Lung (tissue), 12 donors: ENCODE data around the gene CTTNBP2NL. TPM values are rescaled to one million over a fixed set of nuclear protein-coding genes. Genes with fewer than 3 reads are reported as not detected.

Experiments used
- ATAC-seq: fragments of 200-7000 bp; cut with Tn5 transposase; one replicate; pipeline ENCODE4 v1.9.1; 2020; ENCODE audit warnings: moderate number of reproducible peaks; ENCODE audit not compliant: insufficient read depth, low FRiP score
- DNase-seq, 3 donors: peaks; one replicate each; pipeline ENCODE4 v3.0.0-alpha.2; 2013 to 2017
- H3K27ac ChIP-seq, 2 donors: one replicate each; pipeline ENCODE4 v1.5.1; 2013; ENCODE audit warnings: mild to moderate bottlenecking in 2 of 2, moderate library complexity in 2 of 2, control low read depth in 1 of 2, inconsistent platforms in 1 of 2, low read depth in 1 of 2, low read length in 1 of 2
- H3K27me3 ChIP-seq, 3 donors: one replicate each; pipeline ENCODE4 v1.5.1; 2013; ENCODE audit warnings: low read length in 2 of 3; ENCODE audit not compliant: control insufficient read depth in 3 of 3, insufficient read depth in 3 of 3
- H3K36me3 ChIP-seq, 4 donors: one replicate each; pipeline ENCODE4 v1.5.1; 2013; ENCODE audit warnings: low read length in 4 of 4, mild to moderate bottlenecking in 1 of 4, moderate library complexity in 1 of 4; ENCODE audit not compliant: control insufficient read depth in 4 of 4, insufficient read depth in 4 of 4
- H3K4me1 ChIP-seq, 5 donors: one replicate each; pipeline ENCODE4 v1.5.1; 2013; ENCODE audit warnings: low read length in 5 of 5, mild to moderate bottlenecking in 2 of 5, moderate library complexity in 1 of 5; ENCODE audit not compliant: control insufficient read depth in 5 of 5, insufficient read depth in 5 of 5
- H3K4me3 ChIP-seq: one replicate; pipeline ENCODE4 v1.5.1; 2013; ENCODE audit warnings: mild to moderate bottlenecking, control low read depth, moderate library complexity
- H3K9ac ChIP-seq, 2 donors: one replicate each; pipeline ENCODE4 v1.5.1; 2013; ENCODE audit warnings: low read length in 2 of 2, control low read depth in 1 of 2; ENCODE audit not compliant: insufficient read depth in 1 of 2
- H3K9me3 ChIP-seq, 4 donors: one replicate each; pipeline ENCODE4 v1.5.1; 2013; ENCODE audit warnings: low read length in 3 of 4, mild to moderate bottlenecking in 1 of 4, moderate library complexity in 1 of 4; ENCODE audit not compliant: control insufficient read depth in 4 of 4, insufficient read depth in 3 of 4
- WGBS, 2 donors: extraction: QIAGEN DNeasy Blood & Tissue Kit; methylation state at CpG; one replicate each; pipeline ENCODE4 v1.1.7; 2013; 5-methylcytosine and 5-hydroxymethylcytosine counted together
- polyA plus RNA-seq, 2 donors: library from polyadenylated mRNA; stranded (reverse); fragments of 200-250 nt; gene quantifications; one replicate each; pipeline ENCODE4 v1.2.1, GENCODE V29; 2013
- total RNA-seq, 2 donors: library from RNA; depleted of rRNA in 1 of 2; stranded (reverse); fragments of >200 nt in 1 of 2; gene quantifications; one replicate each; pipeline ENCODE4 v1.2.1, GENCODE V29; 2014 to 2021
- TF ChIP-seq, protein P1 (sequence below): IDR thresholded peaks from 2 replicates; pipeline ENCODE4 v1.5.1; 2012; ENCODE audit warnings: mild to moderate bottlenecking; ENCODE audit errors: control extremely low read depth, extremely low read depth
- donor health status: control.
- donor health status: control.
- donor health status: Bipolar disorder and iron deficiency.
- donor health status: healthy.
- donor health status: DM: yes; HTN: yes; CAD: no.

Gene CTTNBP2NL
- total and polyA plus RNA-seq, 4 donors = 9.0 to 38.5 (median 17.0) TPM

DNA sequence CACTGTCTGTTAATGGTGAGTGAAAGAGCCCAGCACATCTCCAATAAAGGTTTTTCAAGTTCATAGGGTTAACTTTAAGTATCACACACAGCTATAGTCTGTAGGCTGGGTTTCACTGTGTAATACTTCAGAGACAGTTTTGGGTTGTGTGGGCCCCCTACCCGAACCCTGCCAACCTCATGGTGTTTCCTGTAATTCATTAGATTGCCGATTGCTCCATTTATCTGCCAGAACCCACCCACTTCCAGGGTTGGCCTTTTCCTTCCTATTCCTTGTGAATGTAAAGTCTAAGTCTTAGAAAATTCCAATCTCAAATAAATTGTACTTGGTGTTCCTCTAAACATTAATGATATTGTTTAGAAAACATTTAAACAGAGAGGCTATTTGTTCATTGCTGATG, 43.6 kb downstream of the CTTNBP2NL start:
- Histone ChIP-seq H3K4me3 (no peak overlapping the region), H3K9me3 (no peaks in the 10 kb centered on the region), H3K27me3 (no peaks in the 10 kb centered on the region), H3K27ac (no peak overlapping the region), H3K36me3 (peaks cover 0 to 5% (median under 1%) of the 10 kb centered on the region in 4 donors), H3K9ac (no peak overlapping the region), H3K4me1 (peaks cover 1 to 18% (median 16%) of the 10 kb centered on the region in 5 donors)
- TF ChIP-seq, protein P1, sequence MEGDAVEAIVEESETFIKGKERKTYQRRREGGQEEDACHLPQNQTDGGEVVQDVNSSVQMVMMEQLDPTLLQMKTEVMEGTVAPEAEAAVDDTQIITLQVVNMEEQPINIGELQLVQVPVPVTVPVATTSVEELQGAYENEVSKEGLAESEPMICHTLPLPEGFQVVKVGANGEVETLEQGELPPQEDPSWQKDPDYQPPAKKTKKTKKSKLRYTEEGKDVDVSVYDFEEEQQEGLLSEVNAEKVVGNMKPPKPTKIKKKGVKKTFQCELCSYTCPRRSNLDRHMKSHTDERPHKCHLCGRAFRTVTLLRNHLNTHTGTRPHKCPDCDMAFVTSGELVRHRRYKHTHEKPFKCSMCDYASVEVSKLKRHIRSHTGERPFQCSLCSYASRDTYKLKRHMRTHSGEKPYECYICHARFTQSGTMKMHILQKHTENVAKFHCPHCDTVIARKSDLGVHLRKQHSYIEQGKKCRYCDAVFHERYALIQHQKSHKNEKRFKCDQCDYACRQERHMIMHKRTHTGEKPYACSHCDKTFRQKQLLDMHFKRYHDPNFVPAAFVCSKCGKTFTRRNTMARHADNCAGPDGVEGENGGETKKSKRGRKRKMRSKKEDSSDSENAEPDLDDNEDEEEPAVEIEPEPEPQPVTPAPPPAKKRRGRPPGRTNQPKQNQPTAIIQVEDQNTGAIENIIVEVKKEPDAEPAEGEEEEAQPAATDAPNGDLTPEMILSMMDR = no peak
- WGBS, 2 donors = 7 to 33% methylated on average over 2 of the region's 2 CpGs
- DNase-seq = peak in 1 of 3 donors; percentile 30
- no peak for ATAC-seq

DNA sequence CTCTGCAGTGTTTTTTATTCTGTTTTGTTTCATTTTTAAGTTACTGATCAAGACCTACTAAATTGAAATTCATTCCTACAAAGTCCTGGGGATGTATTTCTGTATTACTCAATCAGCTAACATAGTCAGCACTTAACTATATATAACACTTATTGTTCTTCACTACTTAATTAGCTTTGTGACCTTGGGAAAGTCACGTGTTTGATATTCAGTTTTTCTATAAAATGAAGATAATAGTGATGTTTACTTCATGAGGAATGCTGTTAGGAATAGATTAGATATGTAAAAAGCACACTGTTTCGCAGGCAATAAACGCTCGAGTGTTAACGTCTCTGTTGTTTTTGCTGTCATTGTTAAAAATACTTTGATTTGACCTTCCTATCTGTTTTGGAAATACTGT, 44.6 kb downstream of the CTTNBP2NL start:
- Histone ChIP-seq H3K27ac (no peak overlapping the region), H3K36me3 (peaks cover 0 to 5% (median under 1%) of the 10 kb centered on the region in 4 donors), H3K9ac (no peak overlapping the region), H3K9me3 (no peaks in the 10 kb centered on the region), H3K4me3 (no peak overlapping the region), H3K4me1 (peaks cover 1 to 18% (median 16%) of the 10 kb centered on the region in 5 donors), H3K27me3 (no peaks in the 10 kb centered on the region)
- DNase-seq (no peak), ATAC-seq (no peak)
- TF ChIP-seq, protein P1 = no peak
- 77 to 82% methylated on average over 5 of the region's 5 CpGs for WGBS, 2 donors

DNA sequence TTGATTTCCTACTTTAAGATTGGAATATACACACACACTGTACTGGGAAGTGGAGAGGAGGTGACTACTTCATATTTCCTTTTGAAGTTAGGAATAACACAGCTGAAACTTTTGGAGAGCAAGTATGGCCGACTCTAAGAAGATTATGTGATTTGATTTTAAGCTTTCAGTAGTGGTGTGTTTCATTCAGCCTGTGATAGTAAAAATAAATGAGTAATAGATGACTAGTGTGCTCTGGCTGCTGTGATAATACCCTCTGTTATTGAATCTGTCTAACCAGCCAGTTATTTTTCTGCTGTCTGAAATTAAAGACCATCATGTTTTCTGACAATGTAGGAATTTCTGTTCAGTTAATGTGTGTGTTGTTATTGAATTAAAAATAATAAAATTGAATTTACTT, 48.3 kb downstream of the CTTNBP2NL start:
- 52 to 70% methylated on average over 1 of the region's 1 CpG for WGBS, 2 donors
- H3K27ac ChIP-seq = no peak overlapping the region
- peaks cover 2 to 7% (median 7%) of the 10 kb centered on the region in 5 donors for H3K4me1 ChIP-seq

More for the DNA sequence above, 48.3 kb downstream of the CTTNBP2NL start:
- ATAC-seq = no peak
- no peak overlapping the region for H3K9ac ChIP-seq
- H3K4me3 ChIP-seq = no peak overlapping the region
- peaks cover 0 to 5% (median 2%) of the 10 kb centered on the region in 4 donors for H3K36me3 ChIP-seq
- no peaks in the 10 kb centered on the region for H3K9me3 ChIP-seq
- DNase-seq = no peak
- no peaks in the 10 kb centered on the region for H3K27me3 ChIP-seq
- TF ChIP-seq, protein P1 = no peak
